IMR-90 (cell line): ENCODE measurements around the gene CCR9. TPM values are rescaled to one million over a fixed set of nuclear protein-coding genes. Genes with fewer than 3 reads are reported as not detected.

Source experiments
- ATAC-seq: fragments of 200-7000 bp; cut with Tn5 transposase; 2 replicates; pipeline ENCODE4 v1.9.1; 2020; ENCODE audit warnings: low read depth, mild to moderate bottlenecking, moderate library complexity
- BruUV-seq: library from RNA; stranded (reverse); fragments of 400-500 nt; replicated peaks from 2 replicates; lab custom pipeline; 2021; lab: Mats Ljungman, UMichigan
- CTCF ChIA-PET: fragments of 300-600 bp; formaldehyde crosslinking; extraction: SDS; loops from one replicate; lab custom pipeline; 2021; ENCODE audit warnings: antibody characterized with exemption; lab: Yijun Ruan, JAX
- POLR2A ChIA-PET: fragments of 300-600 bp; sonication (Branson Sonifier 250); formaldehyde crosslinking; loops from one replicate; lab custom pipeline; 2022; ENCODE audit warnings: antibody characterized with exemption; ENCODE audit not compliant: unreplicated experiment; lab: Charles Lee
- DNase-seq: peaks from one replicate; pipeline ENCODE4 v3.0.0; 2013
- H2AFZ ChIP-seq: replicated peaks from 2 replicates; pipeline ENCODE3; 2013; ENCODE audit warnings: low read length, mild to moderate bottlenecking; ENCODE audit not compliant: poor library complexity
- H2AK5ac ChIP-seq: 2 replicates; pipeline ENCODE4 v1.6.1; 2013; ENCODE audit warnings: low read depth, low read length, inconsistent platforms
- H2AK9ac ChIP-seq: replicated peaks from 2 replicates; pipeline ENCODE3; 2013; ENCODE audit warnings: mild to moderate bottlenecking, low read depth, low read length, moderate library complexity; ENCODE audit not compliant: poor library complexity
- H2BK120ac ChIP-seq: 2 replicates; pipeline ENCODE4 v1.6.1; 2013; ENCODE audit warnings: low read depth, low read length, inconsistent platforms
- H2BK15ac ChIP-seq: 3 replicates; pipeline ENCODE4 v1.6.1; 2013; ENCODE audit warnings: low read depth, low read length, inconsistent platforms
- H2BK20ac ChIP-seq: 2 replicates; pipeline ENCODE4 v1.6.1; 2013; ENCODE audit warnings: low read depth, mild to moderate bottlenecking, inconsistent platforms, low read length, moderate library complexity
- H2BK5ac ChIP-seq: 2 replicates; pipeline ENCODE4 v1.6.1; 2013; ENCODE audit warnings: mild to moderate bottlenecking, low read depth, low read length, inconsistent platforms; ENCODE audit not compliant: poor library complexity, severe bottlenecking
- H3K14ac ChIP-seq: replicated peaks from 2 replicates; pipeline ENCODE4 v1.6.1; 2013; ENCODE audit warnings: low read depth, low read length, inconsistent platforms
- H3K18ac ChIP-seq: 2 replicates; pipeline ENCODE4 v1.6.1; 2013; ENCODE audit warnings: low read depth, low read length, control low read depth
- H3K23ac ChIP-seq: 2 replicates; pipeline ENCODE4 v1.6.1; 2013; ENCODE audit warnings: low read depth, low read length, inconsistent platforms
- H3K27ac ChIP-seq: 2 replicates; pipeline ENCODE4 v1.5.1; 2013; ENCODE audit warnings: mild to moderate bottlenecking, control low read depth, low read length; ENCODE audit not compliant: insufficient read depth
- H3K27me3 ChIP-seq: 2 replicates; pipeline ENCODE4 v1.6.1; 2013; ENCODE audit warnings: low read length; ENCODE audit not compliant: control insufficient read depth, insufficient read depth
- H3K36me3 ChIP-seq: 2 replicates; pipeline ENCODE4 v1.6.1; 2013; ENCODE audit warnings: low read length, mixed read lengths; ENCODE audit not compliant: control insufficient read depth, insufficient read depth
- H3K4ac ChIP-seq: 2 replicates; pipeline ENCODE4 v1.6.1; 2013; ENCODE audit warnings: low read depth, low read length, inconsistent platforms
- H3K4me1 ChIP-seq: 2 replicates; pipeline ENCODE4 v1.6.1; 2013; ENCODE audit warnings: low read length, mixed read lengths; ENCODE audit not compliant: control insufficient read depth, insufficient read depth
- H3K4me2 ChIP-seq: 2 replicates; pipeline ENCODE4 v1.6.1; 2013; ENCODE audit warnings: low read depth, mild to moderate bottlenecking, control low read depth, low read length, moderate library complexity
- H3K4me3 ChIP-seq: 2 replicates; pipeline ENCODE4 v1.5.1; 2013; ENCODE audit warnings: low read depth, mild to moderate bottlenecking, control low read depth, low read length, moderate library complexity; ENCODE audit not compliant: insufficient read depth
- H3K56ac ChIP-seq: 2 replicates; pipeline ENCODE4 v1.6.1; 2013; ENCODE audit warnings: low read length, inconsistent platforms; ENCODE audit not compliant: insufficient read depth; ENCODE audit errors: extremely low read depth
- H3K79me1 ChIP-seq, 2 experiments: 2 replicates each; pipeline ENCODE4 v1.6.1; 2013; ENCODE audit warnings: low read length in 2 of 2, inconsistent platforms in 1 of 2, low read depth in 1 of 2
- H3K9ac ChIP-seq: 2 replicates; pipeline ENCODE4 v1.6.1; 2013; ENCODE audit warnings: low read depth, low read length, control low read depth
- H3K9me1 ChIP-seq: 2 replicates; pipeline ENCODE4 v1.6.1; 2013; ENCODE audit warnings: low read length, inconsistent platforms; ENCODE audit not compliant: insufficient read depth
- H3K9me3 ChIP-seq: 2 replicates; pipeline ENCODE4 v1.6.1; 2013; ENCODE audit warnings: low read length; ENCODE audit not compliant: control insufficient read depth, insufficient read depth
- H4K20me1 ChIP-seq: 2 replicates; pipeline ENCODE4 v1.6.1; 2013; ENCODE audit warnings: low read length, inconsistent platforms; ENCODE audit not compliant: insufficient read depth
- H4K5ac ChIP-seq: 2 replicates; pipeline ENCODE4 v1.6.1; 2013; ENCODE audit warnings: mild to moderate bottlenecking, low read depth, low read length, control low read depth
- H4K8ac ChIP-seq, 2 experiments: 2 replicates each; pipeline ENCODE4 v1.6.1; 2013; ENCODE audit warnings: low read depth in 2 of 2, low read length in 2 of 2, control low read depth in 1 of 2, inconsistent platforms in 1 of 2
- H4K91ac ChIP-seq: 2 replicates; pipeline ENCODE4 v1.6.1; 2013; ENCODE audit warnings: low read depth, low read length, inconsistent platforms; ENCODE audit not compliant: insufficient read depth
- CHD1 ChIP-seq: IDR thresholded peaks from 2 replicates; pipeline ENCODE4 v1.6.1; 2012; ENCODE audit warnings: low read depth, low read length, improper control_type of control experiment
- FOS ChIP-seq: fragments of 150-350 bp; IDR thresholded peaks from 2 replicates; pipeline ENCODE4 v1.6.1; 2016; ENCODE audit warnings: low read depth, low read length
- MAFK ChIP-seq: IDR thresholded peaks from 2 replicates; pipeline ENCODE4 v1.6.1; 2012; ENCODE audit warnings: low read depth, low read length, improper control_type of control experiment
- MAZ ChIP-seq: IDR thresholded peaks from 2 replicates; pipeline ENCODE4 v1.6.1; 2012; ENCODE audit warnings: low read depth, mild to moderate bottlenecking, low read length, improper control_type of control experiment, moderate library complexity, borderline replicate concordance
- MXI1 ChIP-seq: IDR thresholded peaks from 2 replicates; pipeline ENCODE4 v1.6.1; 2012; ENCODE audit warnings: low read depth, mild to moderate bottlenecking, low read length, moderate library complexity, borderline replicate concordance
- NFE2L2 ChIP-seq: fragments of 150-350 bp; IDR thresholded peaks from 2 replicates; pipeline ENCODE4 v1.6.1; 2016; ENCODE audit warnings: low read depth, mild to moderate bottlenecking, low read length
- RAD21 ChIP-seq: IDR thresholded peaks from 2 replicates; pipeline ENCODE4 v1.6.1; 2012; ENCODE audit warnings: low read length, improper control_type of control experiment
- RCOR1 ChIP-seq: IDR thresholded peaks from 2 replicates; pipeline ENCODE4 v1.6.1; 2012; ENCODE audit warnings: mild to moderate bottlenecking, low read length, improper control_type of control experiment; ENCODE audit not compliant: insufficient replicate concordance
- RFX5 ChIP-seq: IDR thresholded peaks from 2 replicates; pipeline ENCODE4 v1.8.0; 2012; ENCODE audit warnings: low read depth, mild to moderate bottlenecking, low read length, moderate library complexity
- SMC3 ChIP-seq: fragments of 150-350 bp; IDR thresholded peaks from 2 replicates; pipeline ENCODE4 v1.6.1; 2016; ENCODE audit warnings: low read depth, mild to moderate bottlenecking, antibody characterized with exemption, low read length, moderate library complexity
- WGBS, 2 experiments: methylation state at CpG; one replicate each; pipeline versions ENCODE4 v1.1.5 to v1.1.7; 2013; ENCODE audit warnings: missing lambda C conversion rate in 2 of 2; ENCODE audit not compliant: insufficient read length in 1 of 2; ENCODE audit errors: extremely low coverage in 2 of 2; 5-methylcytosine and 5-hydroxymethylcytosine counted together
- dilution Hi-C: fragments of 300-500 bp; cut with HindIII; formaldehyde crosslinking; loops from one replicate; pipeline ENCODE4 v1.14.3; 2018; ENCODE audit warnings: low sequenced_read_pairs; ENCODE audit not compliant: unreplicated experiment
- in situ Hi-C: fragments of 300-500 bp; cut with MboI; formaldehyde crosslinking; loops from 3 replicates; pipeline ENCODE4 v1.14.3; 2019; ENCODE audit warnings: low sequenced_read_pairs, inconsistent platforms, mixed read lengths
- intact Hi-C: fragments of 100-400 bp; cut with micrococcal nuclease; formaldehyde crosslinking; loops from 2 replicates; pipeline ENCODE4 v1.10.0; 2022
- polyA plus RNA-seq, 3 experiments: library from polyadenylated mRNA; depleted of rRNA; stranded (reverse); fragments of >200 nt; gene quantifications; 2 replicates each; pipeline ENCODE4 v1.2.3, GENCODE V29; 2012; ENCODE audit warnings: low replicate concordance in 1 of 3
- total RNA-seq: library from RNA; depleted of rRNA; stranded (reverse); fragments of >200 nt; gene quantifications from 2 replicates; pipeline ENCODE4 v1.2.3, GENCODE V29; 2012

The CCR9 gene
- total and polyA plus RNA-seq, 2 of the 4 experiments (the other 2 are of a cell fraction): not detected

- dilution Hi-C loops: no loop called here
- no peak overlapping the region for H2AFZ ChIP-seq
- no peaks in the 10 kb centered on the region for H3K79me1 ChIP-seq
- no peak overlapping the region for H3K9ac ChIP-seq
- H3K27ac ChIP-seq: no peak overlapping the region
- no peak overlapping the region for H2BK120ac ChIP-seq
- WGBS, 2 experiments: no CpG with 5 or more reads among the region's 5 CpGs
- H2AK5ac ChIP-seq: no peak overlapping the region
- H3K14ac ChIP-seq: no peak overlapping the region
- no peak overlapping the region for H4K91ac ChIP-seq
- BruUV-seq: no TSS peak
- ChIA-PET POLR2A (no interaction called here), CTCF (no interaction called here)
- no peak overlapping the region for H2BK5ac ChIP-seq
- intact Hi-C loops: no loop called here
- H3K4me2 ChIP-seq: no peak overlapping the region
- H3K9me3 ChIP-seq: no peaks in the 10 kb centered on the region
- H2AK9ac ChIP-seq: no peak overlapping the region
- peaks cover 44% of the 10 kb centered on the region for H3K27me3 ChIP-seq
- H3K56ac ChIP-seq: no peak overlapping the region
- ATAC-seq (no peak), DNase-seq (no peak)
- no peaks in the 10 kb centered on the region for H4K20me1 ChIP-seq
- no peak overlapping the region for H3K4ac ChIP-seq
- no peak overlapping the region for H4K5ac ChIP-seq
- in situ Hi-C loops: no loop called here
- no peak overlapping the region for H2BK20ac ChIP-seq
- no peaks in the 10 kb centered on the region for H3K4me1 ChIP-seq
- 0 out of 2 replicates have a peak, but pooled peaks cover 2% of the 10 kb centered on the region for H3K9me1 ChIP-seq
- no peak overlapping the region for H3K4me3 ChIP-seq
- no peak overlapping the region for H3K18ac ChIP-seq
- no peak for TF ChIP-seq MAZ
- no peak for TF ChIP-seq MAFK
- no peak for TF ChIP-seq RFX5
- TF ChIP-seq CHD1: no peak
- no peak for TF ChIP-seq SMC3
- TF ChIP-seq RCOR1: no peak
- no peak for TF ChIP-seq RAD21
- TF ChIP-seq FOS: no peak
- no peak for TF ChIP-seq MXI1
- no peak for TF ChIP-seq NFE2L2
- H3K36me3 ChIP-seq: no peaks in the 10 kb centered on the region
- H3K23ac ChIP-seq: no peak overlapping the region
- no peak overlapping the region for H2BK15ac ChIP-seq
- H4K8ac ChIP-seq: no peak overlapping the region
Observed at GRCh38 chr3:45874677-45875346, 11.5 kb upstream of the CCR9 start.
